Stomach (tissue), 4 donors: ENCODE data around the gene TEX48.

Source experiments
- CTCF ChIP-seq, 7 experiments: fragments of 450-650 bp in 4 of 7; fragments of 200-600 bp in 3 of 7; sonication (generic) in 3 of 7; IDR thresholded peaks; one replicate each; pipeline ENCODE4 v1.5.1; 2016 to 2019; ENCODE audit warnings: antibody characterized with exemption in 7 of 7, control low read depth in 2 of 7, mild to moderate bottlenecking in 1 of 7
- EP300 ChIP-seq: sonication (generic); formaldehyde crosslinking; IDR thresholded peaks from one replicate; pipeline ENCODE4 v1.6.1; 2017; ENCODE audit warnings: antibody characterized with exemption
- POLR2A ChIP-seq, 4 donors: fragments of 450-650 bp; IDR thresholded peaks; one replicate each; pipeline ENCODE4 v1.6.1; 2016; ENCODE audit warnings: antibody characterized with exemption in 4 of 4, control low read depth in 2 of 4, mild to moderate bottlenecking in 1 of 4, moderate library complexity in 1 of 4

- no peak for TF ChIP-seq CTCF (IDR thresholded peaks at IDR 0.05)
- TF ChIP-seq POLR2A (IDR thresholded peaks at IDR 0.05) = no peak
- TF ChIP-seq EP300 = no peak
Observed at GRCh38 chr9:114624677-114625076, 57.3 kb downstream of the TEX48 start.
